ENCODE measurements around the gene MDM2.

Gene MDM2

DNA sequence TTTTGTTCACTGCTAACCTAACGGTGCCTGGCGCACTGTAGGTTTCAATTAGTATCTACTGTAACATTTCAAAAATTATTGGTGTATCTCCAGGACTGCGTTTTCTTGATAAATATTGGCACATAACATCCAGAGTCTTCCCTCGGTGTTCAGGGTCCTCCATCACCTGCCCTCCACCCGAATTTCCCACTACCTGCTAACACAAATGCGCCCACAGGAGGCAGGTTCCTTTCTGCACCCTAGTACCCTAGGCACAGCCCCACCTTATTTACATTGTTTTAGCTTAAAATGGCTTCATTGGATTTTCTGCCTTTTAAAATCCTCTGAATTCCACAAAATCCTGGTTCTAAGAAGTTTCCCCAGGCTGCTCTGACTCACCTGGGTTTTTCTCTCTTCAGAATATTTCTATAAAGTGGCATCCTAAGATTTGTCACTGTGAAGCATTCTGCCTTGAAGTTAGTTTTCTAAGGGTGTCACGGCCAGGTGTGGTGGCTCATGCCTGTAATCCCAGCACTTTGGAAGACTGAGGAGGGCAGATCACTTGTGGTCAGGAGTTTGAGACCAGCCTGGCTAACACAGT, 86.4 kb downstream of the MDM2 start:
- DNase-seq: no peak
- Histone ChIP-seq H3K4me3 (ENCODE audit: low read length) (no peak overlapping the region), H3K27me3 (replicated peaks; ENCODE audit: insufficient read depth, low read length) (no peaks in the 10 kb centered on the region), H3K36me3 (replicated peaks; ENCODE audit: insufficient read depth, low read length) (no peaks in the 10 kb centered on the region), H3K4me2 (ENCODE audit: low read depth, low read length) (no peak overlapping the region), H3F3A (ENCODE audit: insufficient read depth, low read length) (no peaks in the 10 kb centered on the region), H3K9me2 (replicated peaks; ENCODE audit: insufficient read depth, low read length) (no peaks in the 10 kb centered on the region), H3K4me1 (ENCODE audit: low read length) (no peaks in the 10 kb centered on the region), H3K9ac (ENCODE audit: low read length) (no peak overlapping the region), H3K79me2 (ENCODE audit: low read length) (no peaks in the 10 kb centered on the region), H2AFZ (ENCODE audit: low read length) (no peak overlapping the region), H4K20me1 (ENCODE audit: insufficient read depth, low read length) (no peaks in the 10 kb centered on the region), H3K27ac (ENCODE audit: low read length) (no peak overlapping the region), H3K9me3 (replicated peaks; ENCODE audit: insufficient read depth, low read length) (no peaks in the 10 kb centered on the region)
- TF ChIP-seq CTCF (IDR thresholded peaks at IDR 0.05; ENCODE audit: low read length): no peak
- no peak for TF ChIP-seq EZH2 (optimal IDR thresholded peaks at IDR 0.05; ENCODE audit: low read depth, low read length)
- TF ChIP-seq EZH2phosphoT487 (IDR thresholded peaks at IDR 0.05; ENCODE audit: low read length): no peak

GRCh38 chr12:68896881-68897540, 89.0 kb downstream of the MDM2 start:
- no peaks in the 10 kb centered on the region for H3K9me2 ChIP-seq (replicated peaks; ENCODE audit: insufficient read depth, low read length)
- H3F3A ChIP-seq (ENCODE audit: insufficient read depth, low read length): no peaks in the 10 kb centered on the region
- H3K9me3 ChIP-seq (replicated peaks; ENCODE audit: insufficient read depth, low read length): no peaks in the 10 kb centered on the region
- no peak overlapping the region for H3K4me2 ChIP-seq (ENCODE audit: low read depth, low read length)
- H3K27ac ChIP-seq (ENCODE audit: low read length): no peak overlapping the region
- H4K20me1 ChIP-seq (ENCODE audit: insufficient read depth, low read length): no peaks in the 10 kb centered on the region
- H3K36me3 ChIP-seq (replicated peaks; ENCODE audit: insufficient read depth, low read length): no peaks in the 10 kb centered on the region
- DNase-seq: no peak
- no peaks in the 10 kb centered on the region for H3K79me2 ChIP-seq (ENCODE audit: low read length)
- TF ChIP-seq EZH2phosphoT487 (IDR thresholded peaks at IDR 0.05; ENCODE audit: low read length): no peak
- no peak for TF ChIP-seq CTCF (IDR thresholded peaks at IDR 0.05; ENCODE audit: low read length)
- TF ChIP-seq EZH2 (optimal IDR thresholded peaks at IDR 0.05; ENCODE audit: low read depth, low read length): no peak
- H3K9ac ChIP-seq (ENCODE audit: low read length): no peak overlapping the region
- H2AFZ ChIP-seq (ENCODE audit: low read length): no peak overlapping the region
- H3K27me3 ChIP-seq (replicated peaks; ENCODE audit: insufficient read depth, low read length): no peaks in the 10 kb centered on the region
- no peaks in the 10 kb centered on the region for H3K4me1 ChIP-seq (ENCODE audit: low read length)
- H3K4me3 ChIP-seq (ENCODE audit: low read length): no peak overlapping the region

DNA sequence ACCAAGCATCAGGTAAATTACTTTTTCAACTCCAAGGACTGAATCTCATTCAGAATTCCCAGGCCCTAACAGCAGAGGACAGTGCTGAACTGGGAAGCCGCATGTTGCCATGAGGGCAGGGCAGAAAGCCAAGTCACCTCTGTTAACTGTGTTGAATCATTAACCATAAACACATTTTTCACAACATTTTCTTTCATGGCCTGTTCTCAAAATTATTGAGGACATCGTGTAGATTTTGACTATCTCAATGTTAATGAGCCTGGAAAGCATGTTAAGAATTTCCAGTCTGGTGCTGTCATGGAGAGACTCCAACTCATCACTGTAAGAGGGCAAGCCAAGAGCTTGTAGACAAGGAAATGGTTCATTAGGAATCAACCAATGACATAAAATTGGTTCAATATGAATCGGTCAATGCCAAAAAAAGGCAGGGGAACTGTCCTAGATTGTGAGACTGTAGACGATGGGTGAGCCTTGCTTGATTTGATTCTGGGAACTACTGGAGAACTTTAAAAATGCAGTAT, 91.3 kb downstream of the MDM2 start:
- H3F3A ChIP-seq (ENCODE audit: insufficient read depth, low read length): no peaks in the 10 kb centered on the region
- no peak overlapping the region for H3K9ac ChIP-seq (ENCODE audit: low read length)
- DNase-seq: no peak
- no peaks in the 10 kb centered on the region for H3K4me1 ChIP-seq (ENCODE audit: low read length)
- no peaks in the 10 kb centered on the region for H3K27me3 ChIP-seq (replicated peaks; ENCODE audit: insufficient read depth, low read length)
- no peak overlapping the region for H2AFZ ChIP-seq (ENCODE audit: low read length)
- H4K20me1 ChIP-seq (ENCODE audit: insufficient read depth, low read length): no peaks in the 10 kb centered on the region
- H3K4me2 ChIP-seq (ENCODE audit: low read depth, low read length): no peak overlapping the region
- H3K9me3 ChIP-seq (replicated peaks; ENCODE audit: insufficient read depth, low read length): no peaks in the 10 kb centered on the region
- H3K9me2 ChIP-seq (replicated peaks; ENCODE audit: insufficient read depth, low read length): no peaks in the 10 kb centered on the region
- H3K27ac ChIP-seq (ENCODE audit: low read length): no peak overlapping the region
- H3K4me3 ChIP-seq (ENCODE audit: low read length): no peak overlapping the region
- TF ChIP-seq EZH2phosphoT487 (IDR thresholded peaks at IDR 0.05; ENCODE audit: low read length) (no peak), CTCF (IDR thresholded peaks at IDR 0.05; ENCODE audit: low read length) (no peak), EZH2 (optimal IDR thresholded peaks at IDR 0.05; ENCODE audit: low read depth, low read length) (no peak)
- H3K79me2 ChIP-seq (ENCODE audit: low read length): no peaks in the 10 kb centered on the region
- H3K36me3 ChIP-seq (replicated peaks; ENCODE audit: insufficient read depth, low read length): no peaks in the 10 kb centered on the region
